ENCODE results near the gene GLIS1.

The GLIS1 gene

GRCh38 chr1:53508991-53509666, 229.8 kb downstream of the GLIS1 start:
- no peaks in the 10 kb centered on the region for H3K4me1 ChIP-seq (ENCODE audit: low read length)
- no peak overlapping the region for H3K9ac ChIP-seq (ENCODE audit: low read length)
- no peak for DNase-seq
- H3K9me3 ChIP-seq (replicated peaks; ENCODE audit: insufficient read depth, low read length) = no peaks in the 10 kb centered on the region
- H3K36me3 ChIP-seq (replicated peaks; ENCODE audit: insufficient read depth, low read length) = no peaks in the 10 kb centered on the region
- TF ChIP-seq EZH2phosphoT487 (IDR thresholded peaks at IDR 0.05; ENCODE audit: low read length) (no peak), CTCF (IDR thresholded peaks at IDR 0.05; ENCODE audit: low read length) (no peak), EZH2 (optimal IDR thresholded peaks at IDR 0.05; ENCODE audit: low read depth, low read length) (no peak)
- no peak overlapping the region for H3K4me3 ChIP-seq (ENCODE audit: low read length)
- no peaks in the 10 kb centered on the region for H3K79me2 ChIP-seq (ENCODE audit: low read length)
- no peaks in the 10 kb centered on the region for H3K27me3 ChIP-seq (replicated peaks; ENCODE audit: insufficient read depth, low read length)
- no peaks in the 10 kb centered on the region for H3K9me2 ChIP-seq (replicated peaks; ENCODE audit: insufficient read depth, low read length)
- H3K4me2 ChIP-seq (ENCODE audit: low read depth, low read length) = no peak overlapping the region
- no peaks in the 10 kb centered on the region for H3F3A ChIP-seq (ENCODE audit: insufficient read depth, low read length)
- H4K20me1 ChIP-seq (ENCODE audit: insufficient read depth, low read length) = no peaks in the 10 kb centered on the region
- H2AFZ ChIP-seq (ENCODE audit: low read length) = no peak overlapping the region
- H3K27ac ChIP-seq (ENCODE audit: low read length) = no peak overlapping the region

- Histone ChIP-seq H3F3A (ENCODE audit: insufficient read depth, low read length) (no peaks in the 10 kb centered on the region), H3K9ac (ENCODE audit: low read length) (no peak overlapping the region), H3K9me3 (replicated peaks; ENCODE audit: insufficient read depth, low read length) (no peaks in the 10 kb centered on the region), H3K4me3 (ENCODE audit: low read length) (no peak overlapping the region), H3K36me3 (replicated peaks; ENCODE audit: insufficient read depth, low read length) (no peaks in the 10 kb centered on the region), H4K20me1 (ENCODE audit: insufficient read depth, low read length) (no peaks in the 10 kb centered on the region), H2AFZ (ENCODE audit: low read length) (no peak overlapping the region), H3K27me3 (replicated peaks; ENCODE audit: insufficient read depth, low read length) (no peaks in the 10 kb centered on the region; the same call in 1 of the 2 replicates), H3K27ac (ENCODE audit: low read length) (no peak overlapping the region), H3K79me2 (ENCODE audit: low read length) (no peaks in the 10 kb centered on the region), H3K4me1 (ENCODE audit: low read length) (no peaks in the 10 kb centered on the region), H3K9me2 (replicated peaks; ENCODE audit: insufficient read depth, low read length) (no peaks in the 10 kb centered on the region), H3K4me2 (ENCODE audit: low read depth, low read length) (no peak overlapping the region)
- TF ChIP-seq EZH2phosphoT487 (IDR thresholded peaks at IDR 0.05; ENCODE audit: low read length) (no peak), EZH2 (optimal IDR thresholded peaks at IDR 0.05; ENCODE audit: low read depth, low read length) (no peak), CTCF (IDR thresholded peaks at IDR 0.05; ENCODE audit: low read length) (no peak)
- DNase-seq = no peak
These were observed 230.6 kb downstream of the GLIS1 start for GRCh38 chr1:53508056-53508990.

- no peaks in the 10 kb centered on the region for H3K36me3 ChIP-seq (replicated peaks; ENCODE audit: insufficient read depth, low read length)
- no peaks in the 10 kb centered on the region for H3K9me3 ChIP-seq (replicated peaks; ENCODE audit: insufficient read depth, low read length)
- TF ChIP-seq CTCF (IDR thresholded peaks at IDR 0.05; ENCODE audit: low read length) (no peak), EZH2phosphoT487 (IDR thresholded peaks at IDR 0.05; ENCODE audit: low read length) (no peak), EZH2 (optimal IDR thresholded peaks at IDR 0.05; ENCODE audit: low read depth, low read length) (no peak)
- no peak overlapping the region for H3K27ac ChIP-seq (ENCODE audit: low read length)
- H3K4me3 ChIP-seq (ENCODE audit: low read length) = no peak overlapping the region
- H3K4me2 ChIP-seq (ENCODE audit: low read depth, low read length) = no peak overlapping the region
- H3K4me1 ChIP-seq (ENCODE audit: low read length) = no peaks in the 10 kb centered on the region
- no peak overlapping the region for H2AFZ ChIP-seq (ENCODE audit: low read length)
- H3K9ac ChIP-seq (ENCODE audit: low read length) = no peak overlapping the region
- no peaks in the 10 kb centered on the region; the same call in 1 of the 2 replicates for H3K27me3 ChIP-seq (replicated peaks; ENCODE audit: insufficient read depth, low read length)
- no peaks in the 10 kb centered on the region for H3K79me2 ChIP-seq (ENCODE audit: low read length)
- DNase-seq = no peak
- no peaks in the 10 kb centered on the region for H4K20me1 ChIP-seq (ENCODE audit: insufficient read depth, low read length)
- no peaks in the 10 kb centered on the region for H3F3A ChIP-seq (ENCODE audit: insufficient read depth, low read length)
- H3K9me2 ChIP-seq (replicated peaks; ENCODE audit: insufficient read depth, low read length) = no peaks in the 10 kb centered on the region
These were observed 231.7 kb downstream of the GLIS1 start for GRCh38 chr1:53507116-53507820.
